Astrocyte (in vitro differentiated cells and primary cell): ENCODE data around the gene FMN1. TPM values are rescaled to one million over a fixed set of nuclear protein-coding genes. Genes with fewer than 3 reads are reported as not detected.

Source experiments
- DNase-seq: peaks from one replicate; pipeline ENCODE4 v3.0.0-alpha.2; 2010; ENCODE audit warnings: low read depth
- FAIRE-seq: peaks from 2 replicates; lab custom pipeline; 2011; peaks lifted over from hg19 to GRCh38; lab: Jason Lieb, UNC
- H2AFZ ChIP-seq: 2 replicates; pipeline ENCODE4 v1.6.0; 2012; ENCODE audit warnings: low read depth, low read length, inconsistent platforms
- H3K27ac ChIP-seq: 2 replicates; pipeline ENCODE4 v1.5.1; 2011; ENCODE audit warnings: low read depth, low read length, inconsistent platforms
- H3K27me3 ChIP-seq: 2 replicates; pipeline ENCODE4 v1.6.0; 2011; ENCODE audit warnings: low read length, inconsistent platforms; ENCODE audit not compliant: insufficient read depth
- H3K36me3 ChIP-seq: 2 replicates; pipeline ENCODE4 v1.5.1; 2011; ENCODE audit warnings: low read length, inconsistent platforms; ENCODE audit not compliant: insufficient read depth
- H3K4me1 ChIP-seq: 2 replicates; pipeline ENCODE4 v1.5.1; 2011; ENCODE audit warnings: low read length, inconsistent platforms; ENCODE audit not compliant: insufficient read depth
- H3K4me2 ChIP-seq: 2 replicates; pipeline ENCODE4 v1.6.0; 2012; ENCODE audit warnings: low read length, inconsistent platforms
- H3K4me3 ChIP-seq: 2 replicates; pipeline ENCODE4 v1.5.1; 2011; ENCODE audit warnings: low read depth, mild to moderate bottlenecking, low read length, inconsistent platforms; ENCODE audit not compliant: insufficient read depth
- H3K79me2 ChIP-seq: 2 replicates; pipeline ENCODE4 v1.6.0; 2012; ENCODE audit warnings: mild to moderate bottlenecking, low read length, inconsistent platforms; ENCODE audit not compliant: insufficient read depth
- H3K9ac ChIP-seq: 2 replicates; pipeline ENCODE4 v1.6.0; 2012; ENCODE audit warnings: mild to moderate bottlenecking, low read length, inconsistent platforms
- H3K9me3 ChIP-seq: 2 replicates; pipeline ENCODE4 v1.5.1; 2012; ENCODE audit warnings: low read depth, mild to moderate bottlenecking, low read length, inconsistent platforms; ENCODE audit not compliant: insufficient read depth
- H4K20me1 ChIP-seq: 2 replicates; pipeline ENCODE4 v1.6.0; 2012; ENCODE audit warnings: low read length, inconsistent platforms; ENCODE audit not compliant: insufficient read depth
- H3K27ac Mint-ChIP-seq: one replicate; pipeline ENCODE4 v1.8.0; 2021; ENCODE audit warnings: mild to moderate bottlenecking, mixed read lengths; ENCODE audit not compliant: unreplicated experiment
- H3K27me3 Mint-ChIP-seq: one replicate; pipeline ENCODE4 v1.8.0; 2021; ENCODE audit warnings: low read depth, mixed read lengths; ENCODE audit not compliant: unreplicated experiment
- H3K36me3 Mint-ChIP-seq: one replicate; pipeline ENCODE4 v1.8.0; 2021; ENCODE audit warnings: low read depth, mixed read lengths; ENCODE audit not compliant: unreplicated experiment
- H3K4me1 Mint-ChIP-seq: one replicate; pipeline ENCODE4 v1.8.0; 2021; ENCODE audit warnings: low read depth, mixed read lengths; ENCODE audit not compliant: unreplicated experiment
- H3K4me3 Mint-ChIP-seq: one replicate; pipeline ENCODE4 v1.8.0; 2021; ENCODE audit warnings: mild to moderate bottlenecking, moderate library complexity, mixed read lengths; ENCODE audit not compliant: unreplicated experiment
- H3K9me3 Mint-ChIP-seq: one replicate; pipeline ENCODE4 v1.8.0; 2021; ENCODE audit warnings: mild to moderate bottlenecking, mixed read lengths; ENCODE audit not compliant: unreplicated experiment
- CTCF ChIP-seq: IDR thresholded peaks from 2 replicates; pipeline ENCODE4 v1.5.1; 2011; ENCODE audit warnings: low read depth, mild to moderate bottlenecking, inconsistent platforms, low read length, moderate library complexity; ENCODE audit not compliant: insufficient read depth
- EZH2 ChIP-seq: IDR thresholded peaks from 2 replicates; pipeline ENCODE4 v1.6.1; 2012; ENCODE audit warnings: mild to moderate bottlenecking, low read length, inconsistent platforms; ENCODE audit not compliant: insufficient read depth
- total RNA-seq: library from RNA; stranded (reverse); gene quantifications from 2 replicates; pipeline ENCODE4 v1.2.1, GENCODE V29; 2021

Gene FMN1
- total RNA-seq, 1 donor from 2014 or later = 5.3 TPM

- TF ChIP-seq CTCF (no peak), EZH2 (no peak)
- no peaks in the 10 kb centered on the region for H4K20me1 ChIP-seq
- no peaks in the 10 kb centered on the region for H3K27me3 ChIP-seq
- H3K79me2 ChIP-seq = no peaks in the 10 kb centered on the region
- Mint-ChIP-seq H3K4me1 (peaks cover 42% of the 10 kb centered on the region), H3K4me3 (no peak overlapping the region), H3K27ac (no peak overlapping the region), H3K9me3 (peaks cover 4% of the 10 kb centered on the region), H3K27me3 (no peaks in the 10 kb centered on the region), H3K36me3 (peaks cover 3% of the 10 kb centered on the region)
- peak; percentile 98 for FAIRE-seq
- peaks cover 33% of the 10 kb centered on the region for H3K4me1 ChIP-seq
- peak overlapping the region; percentile 71 for H3K9ac ChIP-seq
- H3K4me2 ChIP-seq = peak overlapping the region; percentile 27
- H3K27ac ChIP-seq = peak overlapping the region; percentile 98
- no peak overlapping the region for H2AFZ ChIP-seq
- no peak overlapping the region for H3K4me3 ChIP-seq
- H3K36me3 ChIP-seq = no peaks in the 10 kb centered on the region
- no peaks in the 10 kb centered on the region for H3K9me3 ChIP-seq
- peak; percentile 99 for DNase-seq
Observed at GRCh38 chr15:32870240-32871033, 324.1 kb downstream of the FMN1 start.

DNA sequence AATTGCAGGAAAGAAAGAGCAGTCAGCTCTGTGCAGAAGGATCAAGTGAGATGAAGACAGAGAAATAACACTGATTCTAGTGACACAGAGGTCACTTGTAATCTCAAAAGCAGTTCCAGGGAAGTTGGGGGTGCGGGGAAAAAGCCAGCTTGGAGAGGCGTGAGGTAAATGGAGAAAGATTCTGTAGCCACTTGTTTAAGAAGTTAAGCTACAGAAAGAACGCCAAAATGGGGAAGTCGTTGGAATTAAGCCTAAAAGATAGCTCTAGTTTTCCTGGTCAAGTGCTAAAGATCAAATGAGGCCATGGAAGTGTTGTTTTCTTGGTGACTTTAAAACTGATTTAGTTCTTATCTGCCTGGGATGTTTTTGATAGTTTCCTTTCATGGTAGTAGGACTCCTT, 324.7 kb downstream of the FMN1 start:
- H3K27me3 ChIP-seq = no peaks in the 10 kb centered on the region
- Mint-ChIP-seq H3K4me1 (peaks cover 42% of the 10 kb centered on the region), H3K27ac (peak overlapping the region; percentile 8), H3K27me3 (no peaks in the 10 kb centered on the region), H3K36me3 (peaks cover 5% of the 10 kb centered on the region), H3K4me3 (no peak overlapping the region), H3K9me3 (peaks cover 4% of the 10 kb centered on the region)
- peak overlapping the region; percentile 27 for H3K4me2 ChIP-seq
- peak; percentile 20 for FAIRE-seq
- H3K9ac ChIP-seq = peak overlapping the region; percentile 71
- no peaks in the 10 kb centered on the region for H4K20me1 ChIP-seq
- no peak for TF ChIP-seq CTCF
- no peak for TF ChIP-seq EZH2
- H3K79me2 ChIP-seq = no peaks in the 10 kb centered on the region
- H3K36me3 ChIP-seq = no peaks in the 10 kb centered on the region
- no peaks in the 10 kb centered on the region for H3K9me3 ChIP-seq
- peak overlapping the region; percentile 98 for H3K27ac ChIP-seq
- DNase-seq = no peak
- H3K4me3 ChIP-seq = no peak overlapping the region
- no peak overlapping the region for H2AFZ ChIP-seq
- peaks cover 33% of the 10 kb centered on the region for H3K4me1 ChIP-seq

DNA sequence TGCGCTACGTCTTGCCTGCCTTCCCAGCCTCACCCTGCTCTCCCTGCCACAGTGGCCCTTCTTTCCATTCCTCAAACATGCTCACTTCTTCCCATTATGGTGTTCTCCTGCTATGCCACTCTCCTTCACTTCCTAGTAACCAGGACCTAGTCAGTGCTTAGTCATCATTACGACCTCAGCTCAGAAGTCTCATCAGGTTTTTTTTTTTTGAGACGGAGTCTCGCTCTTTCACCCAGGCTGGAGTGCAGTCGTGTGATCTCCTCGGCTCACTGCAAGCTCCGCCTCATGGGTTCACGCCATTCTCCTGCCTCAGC, 327.2 kb downstream of the FMN1 start:
- H3K9ac ChIP-seq = peak overlapping the region; percentile 77
- no peak overlapping the region for H3K4me3 Mint-ChIP-seq
- no peaks in the 10 kb centered on the region for H4K20me1 ChIP-seq
- peaks cover 4% of the 10 kb centered on the region for H3K9me3 Mint-ChIP-seq
- peak overlapping the region; percentile 63 for H2AFZ ChIP-seq
- DNase-seq (peak; percentile 94), FAIRE-seq (peak; percentile 76)
- no peaks in the 10 kb centered on the region for H3K9me3 ChIP-seq
- H3K36me3 Mint-ChIP-seq = peaks cover 8% of the 10 kb centered on the region
- no peaks in the 10 kb centered on the region for H3K79me2 ChIP-seq
- peaks cover 47% of the 10 kb centered on the region for H3K4me1 Mint-ChIP-seq
- peaks cover 31% of the 10 kb centered on the region for H3K4me1 ChIP-seq
- H3K27me3 Mint-ChIP-seq = no peaks in the 10 kb centered on the region
- peak overlapping the region; percentile 77 for H3K27ac Mint-ChIP-seq
- H3K4me2 ChIP-seq = peak overlapping the region; percentile 5
- H3K4me3 ChIP-seq = no peak overlapping the region
- peak overlapping the region; percentile 98 for H3K27ac ChIP-seq
- TF ChIP-seq CTCF (no peak), EZH2 (no peak)
- H3K27me3 ChIP-seq = no peaks in the 10 kb centered on the region
- no peaks in the 10 kb centered on the region for H3K36me3 ChIP-seq
